EH (cell line): ENCODE results near the gene FGFR2.
"Not testable (repeated sequence)": the region's sequence is repeated elsewhere in the genome, so short reads cannot be mapped to it uniquely, and the experiment has no call there.

Experiments
- DNase-seq: peaks from one replicate; pipeline ENCODE4 v3.0.0-alpha.2; 2015; ENCODE audit warnings: low read depth

Gene FGFR2

DNA sequence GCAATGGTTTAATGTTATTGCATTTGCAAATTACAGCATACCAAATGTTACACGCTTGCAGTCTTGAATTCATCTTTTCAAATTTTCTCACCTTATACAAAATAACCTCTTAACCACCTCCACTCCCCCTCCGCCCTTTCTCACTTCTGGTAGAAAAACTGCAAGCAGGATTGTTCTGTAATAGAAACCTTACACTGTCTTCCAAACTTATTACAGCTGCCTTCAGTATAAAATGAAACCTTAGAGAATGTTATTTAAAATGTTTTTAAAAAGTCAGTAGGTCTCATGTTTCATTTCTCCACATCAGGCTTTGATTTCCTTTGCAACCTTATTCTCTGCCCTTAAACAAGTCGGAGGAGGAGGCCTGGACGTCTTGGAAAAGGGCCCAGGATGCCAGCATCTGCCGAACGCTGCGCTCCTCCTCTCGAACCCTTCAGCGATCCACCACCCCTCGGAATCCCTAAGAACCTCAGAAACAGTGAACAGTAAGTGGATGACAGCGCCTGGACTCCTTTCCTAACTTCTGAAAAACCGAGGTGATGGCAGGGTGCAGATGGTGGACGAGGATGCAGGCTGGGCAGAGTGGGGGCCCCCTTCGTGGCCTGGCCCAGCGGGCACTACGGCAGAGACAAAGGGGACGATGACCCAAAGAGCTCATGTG lies 74.0 kb downstream of the FGFR2 start:
- DNase-seq, result peak; percentile 16

DNA sequence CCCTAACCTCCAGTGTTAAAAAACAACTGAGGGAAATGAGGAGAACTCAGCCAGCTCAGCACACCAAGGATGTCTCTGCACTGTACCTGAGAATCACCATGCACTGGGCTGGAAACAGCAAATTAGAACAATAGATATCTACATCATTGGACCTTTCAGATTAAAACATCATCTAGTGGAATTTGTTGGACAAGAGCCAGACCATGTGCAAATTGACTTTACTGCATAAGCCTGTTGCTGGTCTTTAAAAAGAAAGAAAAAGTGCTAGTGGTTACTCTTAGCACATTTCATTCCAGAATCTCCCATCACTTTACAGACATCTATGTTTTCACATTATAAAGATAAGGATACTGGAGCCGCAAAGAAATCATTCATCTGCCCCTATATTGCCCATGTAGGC lies 75.4 kb downstream of the FGFR2 start:
- DNase-seq, result no peak

DNA sequence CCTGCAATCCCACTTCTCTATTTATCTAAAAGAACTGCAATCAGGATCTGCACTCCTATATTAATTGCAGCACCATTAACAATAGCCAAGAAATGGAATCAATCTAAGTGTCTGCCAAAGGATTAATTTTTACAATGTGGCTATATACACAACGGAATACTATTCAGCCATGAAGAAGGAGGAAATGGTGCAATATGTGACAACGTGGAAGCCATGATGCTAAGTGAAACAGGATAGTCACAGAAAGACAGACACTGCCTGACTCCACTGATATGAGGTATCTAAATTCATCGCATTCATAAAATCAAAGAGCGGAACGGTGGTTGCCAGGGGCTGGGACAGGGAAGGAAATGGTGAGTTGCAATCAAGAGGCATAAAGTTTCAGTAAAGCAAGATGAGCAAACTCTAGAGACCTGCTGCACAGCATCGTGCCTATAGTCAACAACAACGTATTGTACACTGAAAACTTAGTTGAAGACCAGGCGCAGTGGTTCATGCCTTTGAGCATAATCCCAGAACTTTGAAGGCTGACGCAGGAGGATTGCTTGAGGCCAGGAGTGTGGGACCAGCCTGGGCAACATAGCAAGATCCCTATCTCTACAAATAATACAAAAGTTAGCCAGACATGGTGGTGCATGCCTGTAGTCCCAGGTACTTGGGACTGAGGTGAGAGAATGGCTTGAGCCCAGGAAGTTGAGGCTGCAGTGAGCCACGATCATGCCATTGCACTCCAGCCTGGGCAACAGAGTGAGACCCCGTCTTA lies 76.3 kb downstream of the FGFR2 start:
- DNase-seq, result no peak

DNA sequence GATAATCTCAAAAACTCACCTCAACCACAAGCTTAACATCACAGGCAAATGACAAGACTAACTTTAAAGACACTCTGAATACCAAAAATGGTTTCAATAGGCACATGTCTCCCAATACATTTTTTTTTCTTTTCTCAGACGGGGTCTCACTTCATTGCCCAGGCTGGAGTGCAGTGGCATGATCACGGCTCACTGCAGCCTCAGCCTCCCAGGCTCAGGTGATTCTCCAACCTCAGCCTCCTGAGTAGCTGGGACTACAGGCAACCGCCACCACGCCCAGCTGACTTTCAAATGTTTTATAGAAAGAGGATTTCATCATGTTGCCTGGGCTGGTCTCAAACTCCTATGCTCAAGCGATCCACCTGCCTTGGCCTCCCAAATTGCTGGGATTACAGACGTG lies 77.7 kb downstream of the FGFR2 start:
- DNase-seq, result not testable (repeated sequence)

DNA sequence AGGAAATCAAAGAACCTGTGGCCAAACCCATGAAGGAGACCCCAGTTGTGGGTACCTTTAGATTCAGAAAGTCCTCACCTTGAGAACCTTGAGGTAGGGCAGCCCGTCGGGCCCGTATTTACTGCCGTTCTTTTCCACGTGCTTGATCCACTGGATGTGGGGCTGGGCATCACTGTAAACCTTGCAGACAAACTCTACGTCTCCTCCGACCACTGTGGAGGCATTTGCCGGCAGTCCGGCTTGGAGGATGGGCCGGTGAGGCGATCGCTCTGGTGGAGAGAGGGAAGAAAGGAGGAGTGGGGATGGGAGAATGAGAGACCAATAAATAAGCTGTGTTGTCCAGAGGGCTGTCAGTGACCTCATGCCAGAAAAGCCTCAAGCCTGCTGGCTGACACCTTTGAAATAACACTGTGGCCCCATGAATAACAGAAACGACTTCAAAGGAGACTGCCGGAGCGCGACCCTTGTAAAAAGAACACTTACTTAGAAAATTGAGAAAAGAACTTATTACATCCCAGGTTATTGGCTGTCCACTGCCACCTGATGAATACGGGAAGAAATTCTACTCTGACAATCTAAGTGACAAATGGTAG lies 78.2 kb downstream of the FGFR2 start:
- no peak for DNase-seq

DNA sequence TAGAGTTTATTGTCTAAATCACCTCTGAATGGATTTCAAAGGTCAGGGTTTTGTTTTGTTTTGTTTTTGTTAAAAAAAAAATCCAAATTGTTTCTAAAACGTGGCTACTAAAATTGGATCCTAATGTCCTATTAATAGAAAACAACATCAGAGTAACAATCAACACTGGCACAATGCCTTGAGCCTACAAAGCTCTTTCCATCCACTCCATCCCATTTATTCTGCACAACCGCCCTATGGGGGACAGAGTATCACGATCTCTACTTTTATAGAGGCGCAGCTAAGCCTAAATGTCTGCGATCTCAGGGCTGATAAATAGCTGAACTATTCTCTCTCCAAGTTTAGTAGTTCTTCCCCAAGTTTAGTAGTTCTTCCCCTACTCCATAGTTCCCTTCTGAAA lies 78.8 kb downstream of the FGFR2 start:
- DNase-seq, result no peak

DNA sequence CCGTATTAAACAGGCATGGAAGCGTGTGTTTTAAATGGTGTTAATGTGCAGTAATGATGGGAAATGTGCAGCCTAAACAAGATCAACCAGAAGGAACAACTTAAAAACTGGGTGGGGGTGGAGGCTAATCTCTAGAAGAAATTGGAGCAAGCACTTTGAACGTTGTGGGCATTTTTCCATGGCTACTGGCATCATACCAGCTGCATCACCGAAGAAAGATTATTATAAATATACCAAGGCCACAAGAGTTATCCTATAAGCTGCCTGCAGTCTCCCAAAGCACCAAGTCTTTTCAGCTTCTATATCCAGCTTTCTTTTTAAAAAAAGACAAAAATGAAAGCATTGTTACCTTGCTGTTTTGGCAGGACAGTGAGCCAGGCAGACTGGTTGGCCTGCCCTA lies 79.9 kb downstream of the FGFR2 start:
- no peak for DNase-seq

DNA sequence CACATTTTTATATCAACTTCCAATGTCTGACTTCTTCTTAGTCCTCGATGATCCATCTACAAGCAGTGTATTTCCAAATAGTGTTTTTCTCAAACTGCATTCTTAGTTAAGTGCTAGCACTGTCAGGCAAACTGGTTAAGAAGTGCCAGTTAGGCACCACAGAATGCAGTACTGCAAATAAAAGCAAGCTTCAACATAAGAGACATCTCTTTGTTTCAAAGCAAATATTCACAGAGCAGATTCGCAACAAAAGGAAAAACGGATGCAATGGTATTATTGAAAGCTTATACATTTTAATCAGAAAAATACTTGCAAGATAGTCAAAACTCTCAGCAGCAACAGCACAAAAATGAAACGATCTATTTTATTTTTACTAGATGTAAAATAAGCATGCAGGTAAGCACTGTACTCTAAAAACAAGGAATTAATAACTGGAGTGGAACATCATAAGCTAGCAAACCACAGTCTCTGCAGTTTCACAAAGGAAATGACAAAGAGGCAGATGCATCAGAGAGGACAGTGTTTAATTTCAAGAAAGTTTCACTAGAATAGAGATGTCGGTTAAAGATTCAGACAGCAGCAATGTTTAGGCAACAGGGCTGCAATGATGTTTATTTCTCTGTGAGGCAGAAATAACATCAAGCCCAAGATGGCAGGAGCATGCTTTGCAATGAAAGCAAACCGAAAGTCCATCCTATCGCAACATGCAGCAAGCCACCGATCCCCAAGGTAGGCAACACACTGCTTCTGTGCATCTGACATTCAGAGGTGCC lies 82.0 kb downstream of the FGFR2 start:
- no peak for DNase-seq

DNA sequence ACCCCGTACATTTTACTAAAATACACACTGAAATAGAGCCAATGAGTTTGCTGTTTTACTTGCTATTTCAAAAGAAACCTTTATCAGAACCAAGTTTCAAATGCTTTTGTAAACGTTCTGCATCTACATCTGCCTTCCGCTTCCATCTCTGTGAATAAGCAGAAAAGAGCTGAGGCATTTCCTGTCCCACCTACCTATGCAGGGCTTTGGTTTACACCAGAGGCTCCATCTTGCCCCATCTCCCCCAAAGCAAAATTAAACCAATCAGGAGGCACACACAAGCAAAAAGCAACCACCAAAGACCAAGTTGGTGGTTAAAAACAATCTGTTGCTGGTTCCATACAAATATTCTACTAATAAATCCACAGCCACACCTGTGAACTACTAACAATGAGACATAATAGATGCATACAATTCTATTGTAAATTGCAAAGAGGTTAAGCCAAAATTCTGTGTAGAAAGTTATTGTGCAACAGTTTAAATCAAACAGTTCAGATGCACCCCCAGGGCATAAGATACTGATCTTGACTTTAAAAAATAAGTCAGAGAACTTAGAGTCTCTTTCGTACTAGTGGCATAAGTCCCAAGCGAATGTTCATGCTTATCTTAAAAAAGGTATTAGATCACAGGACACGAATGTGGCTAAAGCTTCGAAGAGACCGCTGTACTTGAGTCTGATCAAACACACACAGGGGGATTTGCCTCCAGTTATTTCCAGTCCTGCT lies 83.9 kb downstream of the FGFR2 start:
- no peak for DNase-seq

DNA sequence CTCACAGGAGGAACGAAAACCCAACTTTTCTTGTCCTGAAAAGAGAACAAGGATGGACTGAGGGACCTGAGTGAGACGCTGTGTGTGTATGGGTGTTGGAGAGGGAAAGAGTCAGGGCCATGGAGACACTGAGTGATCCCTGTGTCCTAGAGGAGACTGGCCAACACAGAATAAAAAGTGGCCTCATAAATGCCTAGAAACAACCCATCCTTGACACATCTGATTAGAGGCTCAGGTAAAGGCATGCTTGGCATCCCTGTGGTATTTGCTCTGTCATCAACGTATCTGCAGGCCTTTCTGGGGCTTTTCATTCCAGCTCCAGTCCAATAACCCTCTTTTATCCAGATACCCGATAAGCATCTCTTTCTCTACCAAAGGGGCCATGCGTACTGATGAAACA lies 86.3 kb downstream of the FGFR2 start:
- no peak for DNase-seq

DNA sequence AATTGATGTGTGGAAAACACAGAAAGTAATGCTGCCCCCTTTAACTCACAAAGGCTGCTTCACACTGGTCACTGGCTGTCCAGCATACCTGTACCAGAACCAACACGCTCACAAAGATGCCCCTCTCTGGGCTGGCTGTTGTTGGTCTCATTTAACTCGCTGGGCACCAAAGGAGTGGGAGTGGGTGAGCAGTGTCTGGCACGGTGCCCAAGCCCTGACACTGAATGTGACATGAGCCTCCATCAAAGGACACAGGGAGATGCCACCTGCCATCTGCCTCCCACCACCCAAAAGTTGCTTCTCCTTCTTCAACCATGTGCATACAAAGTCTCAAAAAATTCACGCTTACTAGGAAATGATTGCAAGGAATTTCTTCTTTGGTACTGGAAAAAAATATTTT lies 86.8 kb downstream of the FGFR2 start:
- DNase-seq, result no peak

DNA sequence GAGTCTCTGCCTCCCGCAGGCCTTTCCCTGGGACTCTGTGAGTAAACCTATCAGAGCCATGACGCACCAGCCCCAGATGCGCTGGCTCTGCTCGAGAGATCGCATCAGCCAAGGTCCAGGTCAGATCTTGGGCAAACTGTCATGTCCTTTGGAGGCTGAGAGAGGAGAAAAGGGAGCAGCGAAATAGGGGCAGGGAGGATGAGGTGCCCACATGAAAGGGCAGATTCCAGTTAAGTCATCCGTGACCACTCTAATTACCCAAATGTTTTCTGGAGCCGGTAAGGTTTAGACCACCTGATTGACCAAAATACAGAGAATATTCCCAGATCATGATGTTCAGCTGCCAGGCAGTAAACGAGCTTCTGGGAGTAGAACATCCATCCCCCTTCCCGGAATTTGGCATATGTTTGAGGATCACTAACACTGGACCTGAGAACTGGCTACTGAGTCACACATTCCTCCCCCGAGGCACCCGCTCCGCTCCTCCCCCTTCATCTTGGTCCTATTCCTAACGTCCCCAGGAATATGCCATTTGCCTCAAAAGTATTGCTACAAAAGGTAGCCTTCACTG lies 88.0 kb downstream of the FGFR2 start:
- peak; percentile 50 for DNase-seq

DNA sequence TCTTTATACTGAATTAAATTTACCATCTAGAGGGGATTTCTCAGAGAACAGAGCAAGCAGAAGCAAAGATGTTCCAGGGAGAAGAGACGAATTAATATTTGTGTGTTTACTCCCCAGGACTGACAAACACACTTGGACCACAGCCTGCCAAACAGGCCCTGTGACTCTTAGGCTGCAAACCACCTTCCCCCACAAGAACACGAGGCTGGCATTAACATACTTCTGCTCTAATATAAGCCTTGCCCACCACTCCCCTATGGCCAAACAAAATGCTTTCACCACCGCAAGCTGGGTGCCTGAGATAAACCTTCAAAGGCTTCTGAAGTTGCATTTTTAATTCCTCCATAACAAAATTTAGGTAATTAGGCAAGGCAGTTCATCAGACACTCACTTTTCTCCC lies 88.4 kb downstream of the FGFR2 start:
- DNase-seq, result no peak

DNA sequence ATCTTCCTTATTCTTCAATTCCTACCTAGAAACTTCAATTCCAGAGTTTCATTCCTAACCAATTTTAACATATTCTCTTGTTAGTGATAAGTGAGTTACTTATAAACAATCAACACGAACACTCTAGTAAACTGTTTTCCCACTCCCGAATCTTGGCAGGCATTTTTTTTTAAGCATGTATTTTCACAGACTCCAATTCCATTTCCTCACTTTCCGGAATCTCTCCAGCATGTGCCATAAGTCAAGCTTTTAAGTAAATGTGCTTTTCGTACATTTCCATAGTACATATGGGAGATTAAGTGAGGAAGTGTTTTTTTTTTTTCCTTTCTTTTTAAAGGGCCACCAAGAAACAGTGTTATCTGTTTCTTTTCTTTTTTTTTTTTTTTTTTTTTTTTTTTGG lies 89.1 kb downstream of the FGFR2 start:
- DNase-seq, result no peak

DNA sequence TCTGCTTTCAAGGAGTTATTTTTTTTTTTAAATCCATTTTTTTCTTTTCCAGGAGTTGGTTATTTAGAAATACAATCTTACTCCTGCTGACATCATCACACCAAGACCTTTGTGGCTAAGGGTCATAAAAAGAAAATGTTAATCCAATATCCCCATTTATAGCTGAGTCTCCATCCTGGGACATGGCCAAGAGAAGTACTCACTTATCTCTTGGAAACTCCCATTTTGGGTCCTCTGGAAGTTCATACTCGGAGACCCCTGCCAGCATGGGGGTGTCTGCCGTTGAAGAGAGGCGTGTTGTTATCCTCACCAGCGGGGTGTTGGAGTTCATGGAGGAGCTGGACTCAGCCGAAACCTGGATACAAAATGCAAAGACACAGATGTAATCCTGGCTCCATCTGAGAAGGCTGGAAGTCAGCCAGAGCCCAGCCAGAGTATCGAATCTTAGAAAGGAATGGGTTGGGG lies 94.6 kb downstream of the FGFR2 start:
- DNase-seq, result peak; percentile 40

DNA sequence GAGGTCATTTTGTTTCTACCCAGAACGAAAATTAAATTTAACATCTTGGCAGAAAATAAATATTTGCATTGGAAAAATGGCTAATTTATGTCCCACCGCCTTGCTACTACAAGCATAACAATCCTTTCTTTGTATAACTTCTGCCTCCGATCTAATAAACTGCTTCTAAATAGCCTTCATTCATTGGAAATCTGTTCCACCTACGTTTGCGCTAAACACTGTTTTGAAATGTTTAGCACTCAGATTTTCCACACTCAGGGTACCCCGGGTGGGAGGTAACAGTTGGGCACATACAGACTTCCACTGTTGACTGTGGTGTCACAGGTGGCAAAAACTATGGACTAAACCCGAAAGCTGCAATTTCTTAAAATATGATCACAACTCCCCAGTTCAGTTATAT lies 96.4 kb downstream of the FGFR2 start:
- DNase-seq, result no peak

DNA sequence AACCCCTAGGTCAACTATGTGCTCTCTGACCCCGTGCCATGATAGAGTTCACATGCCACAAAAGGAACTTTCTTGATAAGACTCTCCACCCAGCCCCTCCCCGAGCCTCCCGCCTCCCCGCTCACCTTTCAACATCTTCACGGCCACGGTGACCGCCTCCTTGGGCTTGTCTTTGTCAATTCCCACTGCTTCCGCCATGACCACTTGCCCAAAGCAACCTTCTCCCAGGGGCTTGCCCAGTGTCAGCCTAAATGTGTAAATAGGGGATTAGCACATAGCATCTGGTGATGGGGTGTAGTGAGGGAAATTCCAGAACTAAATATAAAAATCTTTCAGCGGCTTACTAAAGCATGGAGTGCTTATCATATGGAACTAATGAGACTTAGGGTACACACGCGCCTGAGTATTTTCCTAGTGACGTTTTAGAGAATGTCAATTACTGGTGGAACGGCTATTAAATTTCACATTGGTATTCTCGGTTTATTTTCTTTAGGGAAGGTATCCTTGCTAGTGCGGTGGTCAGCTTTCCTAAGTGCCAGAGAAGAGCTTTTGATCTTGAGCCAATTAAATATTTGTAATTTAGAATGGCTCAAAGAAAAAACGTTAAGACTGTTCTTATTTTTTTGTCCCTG lies 97.4 kb downstream of the FGFR2 start:
- no peak for DNase-seq

DNA sequence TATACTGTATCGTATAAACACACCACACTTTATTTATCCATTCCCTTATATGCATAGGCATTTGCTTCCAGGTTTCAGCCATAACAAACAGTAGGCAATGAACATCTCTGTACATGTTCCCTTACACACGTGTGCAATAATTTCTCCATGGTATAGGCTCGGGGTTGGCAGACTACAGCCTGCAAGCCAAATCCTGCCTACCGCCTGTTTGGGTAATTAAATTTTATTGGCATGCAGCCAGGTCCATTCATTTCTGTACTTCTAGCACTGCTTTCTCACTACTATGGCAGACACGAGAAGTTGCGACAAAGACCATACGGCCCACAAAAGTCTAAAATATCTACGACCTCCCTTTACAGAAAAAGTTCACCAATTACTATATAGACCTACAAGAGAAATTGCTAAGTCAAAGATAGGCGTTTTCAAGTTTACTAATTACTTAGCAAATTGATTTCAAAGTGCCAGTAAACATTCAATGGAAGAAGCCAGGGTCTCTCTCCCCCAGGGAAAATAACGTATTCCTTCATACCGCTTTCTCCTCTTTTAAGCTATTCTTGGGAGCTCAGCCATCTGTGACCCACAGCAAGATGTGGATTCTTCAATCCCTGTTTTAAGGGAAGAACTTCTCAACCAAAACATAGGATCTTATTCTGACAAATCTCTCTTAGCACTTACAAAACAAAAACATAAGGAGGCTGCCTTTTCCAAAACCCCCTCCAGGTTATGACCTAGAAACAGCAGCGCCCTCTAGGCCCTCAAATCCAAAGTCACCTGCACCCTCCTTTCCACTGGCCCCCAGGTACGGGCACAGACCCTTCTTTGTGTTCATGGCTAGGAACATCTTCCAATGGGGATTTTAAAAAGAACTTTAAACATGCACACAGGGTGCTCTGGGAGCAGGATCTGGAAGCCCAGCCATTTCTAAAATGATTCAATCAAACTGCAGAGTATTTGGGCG lies 100.5 kb downstream of the FGFR2 start:
- no peak for DNase-seq

DNA sequence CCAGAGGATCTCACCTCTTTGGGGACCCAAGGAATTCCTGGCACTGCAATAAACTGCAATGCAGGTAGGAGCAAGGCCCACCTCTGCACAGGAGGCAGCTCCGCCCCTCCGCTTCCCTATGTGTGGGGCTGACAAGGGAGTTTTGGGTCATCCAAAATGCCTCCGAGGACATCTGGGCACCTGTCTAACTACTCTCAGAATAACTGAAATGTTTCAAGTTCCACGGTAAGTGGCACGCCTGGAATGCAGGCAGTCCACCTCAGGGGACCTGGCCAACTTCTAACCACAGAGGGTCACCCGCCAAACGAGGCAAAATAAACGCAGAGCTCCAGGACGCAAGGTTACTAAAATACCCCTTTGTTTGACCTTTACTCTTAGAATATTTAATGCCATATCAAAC lies 102.5 kb downstream of the FGFR2 start:
- no peak for DNase-seq

DNA sequence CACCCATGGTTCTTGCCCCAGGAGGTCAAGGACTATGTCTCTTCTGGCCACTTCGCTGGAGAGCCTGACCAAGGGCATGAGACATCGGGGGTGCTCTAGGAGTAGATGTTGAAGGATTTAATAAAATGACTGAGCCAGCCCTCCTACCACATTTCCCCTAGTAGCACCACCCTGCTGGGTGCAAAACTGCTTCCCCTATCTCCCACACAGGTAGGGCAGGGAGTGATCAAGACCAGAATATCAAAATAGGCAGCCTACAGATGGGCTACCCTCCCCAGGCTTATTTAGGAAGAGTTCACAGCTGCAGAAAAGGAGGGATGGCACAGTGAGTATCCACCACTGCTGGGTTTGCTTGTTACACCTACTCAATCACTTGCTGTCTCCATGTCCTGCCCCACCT lies 103.9 kb downstream of the FGFR2 start:
- no peak for DNase-seq
